Activated CD4-positive, alpha-beta T cell treated with anti-CD3 and anti-CD28 coated beads for 4 hours (primary cell): ENCODE measurements around the gene NABP1.
A peak's percentile ranks its signal among the peaks of the same experiment; 100 is the strongest.

ENCODE experiments used
- DNase-seq, 2 donors: peaks; one replicate each; pipeline ENCODE4 v3.0.0-alpha.2; 2020

NABP1 gene

GRCh38 chr2:191650896-191651773, 26.8 kb upstream of the NABP1 start:
- DNase-seq = no peak

GRCh38 chr2:191653667-191654391, 24.1 kb upstream of the NABP1 start:
- DNase-seq = no peak

DNA sequence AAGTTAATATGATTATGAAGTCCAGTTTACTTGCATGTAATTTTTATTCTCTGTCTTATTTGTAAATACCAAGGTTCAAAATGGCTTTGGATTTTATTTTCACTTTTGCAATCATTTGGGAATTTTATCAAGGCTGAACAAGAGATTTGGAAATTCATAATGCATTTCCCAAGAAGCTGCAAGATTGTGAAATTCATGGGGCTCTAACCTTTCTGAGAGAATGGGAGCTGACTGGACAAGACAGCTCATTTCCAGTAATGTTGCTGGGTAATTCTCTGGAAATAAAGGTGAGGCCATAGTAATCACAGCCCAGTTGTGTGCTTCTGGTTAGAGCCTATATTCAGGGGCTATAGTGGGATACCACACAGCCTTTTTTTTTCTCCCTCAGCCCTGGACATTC, 21.5 kb upstream of the NABP1 start:
- no peak for DNase-seq

DNA sequence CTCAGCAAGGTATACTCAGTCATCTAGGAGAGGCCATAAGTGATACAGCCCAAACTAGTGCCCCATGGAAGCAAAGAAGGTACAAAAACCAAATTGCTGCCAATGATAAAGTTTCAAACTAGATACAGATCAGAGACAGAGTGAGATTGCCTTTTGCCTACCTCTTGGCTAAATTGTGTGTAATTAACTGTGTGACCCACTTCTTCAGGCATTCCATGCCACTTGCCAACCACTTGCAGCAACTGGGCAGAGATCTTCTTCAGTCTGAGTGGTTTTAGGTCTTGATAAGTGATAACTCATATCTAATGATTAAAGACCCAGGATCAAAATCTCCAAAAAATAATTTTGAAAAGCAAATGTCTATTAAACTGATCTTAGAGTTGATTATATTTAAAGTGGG, 21.1 kb upstream of the NABP1 start:
- no peak for DNase-seq

- no peak for DNase-seq
These were observed 20.0 kb upstream of the NABP1 start for GRCh38 chr2:191657977-191658376.

- no peak for DNase-seq
These were observed 18.7 kb upstream of the NABP1 start for GRCh38 chr2:191659198-191659597.

DNA sequence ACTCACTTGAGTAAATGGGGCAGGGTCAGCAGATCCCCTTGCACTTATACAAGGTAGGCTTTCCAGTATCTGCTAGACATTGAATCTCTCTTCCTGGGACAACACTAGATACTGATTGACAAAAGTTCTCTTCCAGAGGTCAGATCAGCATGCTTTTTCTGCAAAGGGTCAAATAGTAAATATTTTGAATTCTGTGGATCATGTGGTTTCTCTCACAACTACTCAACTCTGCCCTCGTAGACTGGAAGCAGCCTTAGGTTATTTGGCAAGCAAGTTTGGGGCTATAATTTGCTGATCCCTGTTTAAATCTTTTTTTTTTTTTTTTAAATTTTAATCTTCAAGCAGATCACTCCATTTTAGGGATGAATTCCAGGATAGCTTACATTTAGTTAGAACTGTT, 17.4 kb upstream of the NABP1 start:
- DNase-seq = no peak

DNA sequence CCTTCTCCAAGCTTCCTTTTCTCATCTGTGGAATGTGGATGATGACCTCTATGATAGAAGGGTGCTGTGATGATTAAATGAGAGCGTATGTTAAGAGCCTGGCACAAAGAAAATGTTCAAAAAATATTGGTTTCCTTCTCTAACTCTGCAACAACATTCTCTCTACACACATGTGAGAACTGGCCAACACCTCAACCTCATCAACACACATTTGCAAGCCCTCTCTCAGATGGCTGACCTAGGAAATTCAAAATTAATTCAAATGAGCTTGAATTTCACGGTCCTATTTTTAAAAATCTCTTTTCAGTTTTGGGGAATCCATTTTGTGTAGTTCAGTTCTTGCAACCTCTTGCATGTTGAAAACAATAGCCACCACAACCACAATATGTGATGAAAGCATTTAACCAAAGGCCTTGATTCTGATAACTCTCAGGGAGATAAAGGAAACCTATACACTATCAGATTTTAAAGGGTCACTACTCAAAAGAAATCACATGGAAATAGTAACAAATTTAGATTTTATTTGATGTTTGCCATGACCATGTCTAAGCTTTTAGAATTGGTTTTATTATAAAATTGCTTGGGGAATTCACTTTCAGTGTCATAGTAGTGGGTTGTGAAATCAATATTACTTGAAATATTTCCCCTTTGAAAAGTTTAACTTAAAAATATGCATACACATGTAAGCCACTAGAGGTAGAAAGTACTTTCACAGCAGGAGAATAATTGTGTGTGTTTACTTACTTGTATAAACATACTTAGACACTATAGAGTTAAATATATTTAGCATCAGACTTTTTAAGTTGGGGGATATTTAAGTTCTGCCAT, 16.6 kb upstream of the NABP1 start:
- DNase-seq = no peak

DNA sequence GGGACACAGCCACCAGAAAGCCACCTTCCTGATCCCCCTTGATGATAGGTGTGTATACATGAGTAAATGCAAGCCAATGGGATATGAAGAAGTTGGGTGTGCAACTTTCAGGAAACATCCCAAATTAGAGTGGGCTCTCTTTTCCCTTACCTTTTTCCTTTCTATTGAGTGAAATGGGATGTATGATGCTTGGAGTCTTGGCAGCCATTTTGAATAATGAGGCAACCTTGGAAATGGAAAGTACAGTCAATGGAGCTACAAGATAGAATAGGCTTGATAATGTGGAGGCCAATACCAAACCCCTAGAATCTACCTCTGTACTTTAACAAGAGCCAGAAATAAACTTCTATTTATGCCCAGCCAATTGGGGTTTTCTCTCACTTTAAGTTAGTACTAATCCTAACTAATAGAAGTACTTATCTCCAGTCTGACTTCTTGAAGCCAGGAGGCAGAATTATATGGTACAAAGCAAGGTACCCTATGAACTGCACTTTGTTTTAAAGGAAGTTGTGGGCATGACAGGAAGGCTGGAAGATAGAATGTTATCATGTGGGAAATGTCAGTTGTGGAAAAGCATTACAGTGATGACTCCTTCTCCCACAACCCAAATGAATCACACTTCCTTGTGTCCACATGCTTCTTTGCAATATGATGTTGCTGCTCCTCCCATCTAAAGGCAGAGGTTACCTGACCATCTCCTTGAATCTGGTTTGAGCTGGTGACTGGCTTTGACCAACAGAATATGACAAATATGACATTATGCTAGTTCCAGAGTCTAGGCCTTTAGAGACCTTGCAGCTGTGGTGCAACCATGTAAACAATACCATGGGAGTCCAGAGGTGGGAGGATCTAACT, 12.9 kb upstream of the NABP1 start:
- no peak for DNase-seq

GRCh38 chr2:191666226-191666625, 11.7 kb upstream of the NABP1 start:
- no peak for DNase-seq

- no peak for DNase-seq
These were observed 11.2 kb upstream of the NABP1 start for GRCh38 chr2:191666732-191667131.

DNA sequence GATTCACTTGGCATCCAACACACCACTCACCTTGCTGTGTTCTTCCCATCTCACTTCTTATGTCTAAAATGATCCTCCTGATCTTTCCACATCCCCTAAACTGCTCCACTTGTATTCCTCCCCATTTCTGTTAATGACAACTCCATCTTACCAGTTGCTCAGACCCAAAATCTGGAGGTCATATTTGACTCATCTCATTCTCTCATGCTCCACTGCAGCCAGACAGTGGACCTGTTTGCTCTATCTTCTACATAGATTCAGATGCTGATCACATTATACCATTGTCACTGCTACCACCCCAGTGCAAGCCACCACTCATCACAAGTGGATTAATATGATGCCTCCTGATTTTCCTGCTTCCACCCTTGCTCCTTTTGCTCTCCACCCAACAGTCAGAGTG, 7.9 kb upstream of the NABP1 start:
- DNase-seq = no peak

- no peak for DNase-seq
These were observed 7.1 kb upstream of the NABP1 start for GRCh38 chr2:191670787-191671186.

GRCh38 chr2:191675807-191676721, 1.9 kb upstream of the NABP1 start:
- DNase-seq = peak; percentile 67 to 68

DNA sequence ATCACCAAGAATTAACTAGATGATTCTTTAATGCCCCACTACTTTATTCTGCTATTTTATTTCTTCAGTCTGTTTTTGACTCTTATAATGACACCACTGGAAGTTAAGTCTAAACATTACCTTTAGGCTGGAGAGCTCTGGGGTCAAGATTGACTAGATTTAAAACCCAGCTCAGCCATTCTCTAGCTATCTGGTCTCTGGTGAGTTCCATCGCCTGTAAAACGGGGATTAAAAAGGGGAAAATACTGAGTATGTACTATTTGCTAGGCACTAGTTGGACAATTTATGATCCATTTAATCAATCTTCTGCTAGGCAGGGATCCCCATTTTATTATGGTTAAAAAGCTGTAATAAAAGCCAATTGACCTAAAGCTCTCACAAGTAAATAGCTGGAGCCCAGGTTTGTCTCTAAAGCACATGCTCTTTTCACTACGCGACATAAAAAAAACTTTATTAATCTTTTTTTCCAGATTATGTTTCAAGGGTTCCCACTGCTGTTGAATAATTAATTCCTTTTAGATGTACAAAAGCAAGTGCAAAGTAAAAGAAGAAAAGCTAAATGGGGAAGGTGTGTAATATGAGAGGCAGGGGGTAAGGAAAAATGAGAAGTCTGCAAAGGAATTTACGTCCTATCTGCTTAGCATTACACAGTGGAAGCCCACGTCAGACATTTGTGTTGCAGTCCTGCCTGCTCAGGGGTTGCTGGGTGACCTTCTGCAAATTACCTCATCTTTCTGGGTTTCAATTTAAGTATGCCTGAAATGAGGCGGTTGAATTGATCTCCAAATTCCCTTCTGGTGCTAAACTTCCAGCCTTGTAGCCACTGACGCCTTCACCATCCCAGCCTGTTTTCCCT, 918 bp upstream of the NABP1 start:
- DNase-seq = peak; percentile 42 to 46

GRCh38 chr2:191678437-191679100, 633 bp downstream of the NABP1 start:
- peak; percentile 70 to 75 for DNase-seq

GRCh38 chr2:191679818-191680600, 2.1 kb downstream of the NABP1 start:
- DNase-seq = no peak

GRCh38 chr2:191680639-191681038, 2.7 kb downstream of the NABP1 start:
- DNase-seq = no peak

- DNase-seq = no peak
These were observed 4.2 kb downstream of the NABP1 start for GRCh38 chr2:191682126-191682525.
